Amniotic epithelial cell (primary cell): ENCODE data around the gene RASD1.
"Not testable (repeated sequence)": the region's sequence is repeated elsewhere in the genome, so short reads cannot be mapped to it uniquely, and the experiment has no call there.

Source experiments
- DNase-seq: peaks from one replicate; pipeline ENCODE4 v3.0.0-alpha.2; 2010; ENCODE audit warnings: low read depth

RASD1 gene

DNA sequence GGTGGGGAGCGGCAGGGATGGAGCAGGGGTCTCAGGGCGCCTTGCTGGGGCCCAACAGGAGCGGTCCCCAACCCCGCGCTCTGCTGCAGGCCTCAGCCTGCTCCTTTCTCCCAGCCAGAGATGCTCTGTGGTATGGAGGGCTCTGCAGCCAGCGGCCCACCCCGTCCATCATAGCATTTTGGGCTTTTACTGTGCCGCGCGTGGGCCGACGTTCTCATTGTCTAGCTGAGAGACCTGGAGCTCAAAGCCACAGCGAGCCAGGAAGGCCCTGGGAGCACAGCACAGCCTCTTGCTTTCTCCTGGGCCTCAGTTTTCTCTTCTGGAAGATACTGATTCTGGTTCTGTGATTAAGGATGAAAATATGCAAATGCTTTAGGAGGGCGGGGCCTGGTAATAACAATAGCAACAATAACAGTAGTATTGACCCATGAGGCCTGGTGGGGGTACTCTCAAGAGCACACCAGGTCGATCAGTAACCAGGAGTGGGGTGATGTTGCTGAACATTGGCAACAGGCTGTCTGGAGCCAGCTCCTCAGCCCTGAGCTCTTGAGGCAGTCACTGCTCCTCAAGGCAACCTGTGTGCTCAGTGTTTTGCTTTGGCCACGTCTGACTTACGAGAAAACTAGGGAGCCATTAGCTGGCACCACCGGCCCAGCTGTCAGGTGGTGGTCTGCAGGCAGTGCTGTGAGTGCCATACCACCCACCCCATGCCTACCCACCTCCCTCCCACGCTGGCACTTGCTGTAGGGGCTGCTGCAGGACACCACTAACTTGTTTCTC lies 1.1 kb upstream of the RASD1 start:
- DNase-seq: no peak

GRCh38 chr17:17495536-17496188 lies 533 bp downstream of the RASD1 start:
- DNase-seq: peak; percentile 21

DNA sequence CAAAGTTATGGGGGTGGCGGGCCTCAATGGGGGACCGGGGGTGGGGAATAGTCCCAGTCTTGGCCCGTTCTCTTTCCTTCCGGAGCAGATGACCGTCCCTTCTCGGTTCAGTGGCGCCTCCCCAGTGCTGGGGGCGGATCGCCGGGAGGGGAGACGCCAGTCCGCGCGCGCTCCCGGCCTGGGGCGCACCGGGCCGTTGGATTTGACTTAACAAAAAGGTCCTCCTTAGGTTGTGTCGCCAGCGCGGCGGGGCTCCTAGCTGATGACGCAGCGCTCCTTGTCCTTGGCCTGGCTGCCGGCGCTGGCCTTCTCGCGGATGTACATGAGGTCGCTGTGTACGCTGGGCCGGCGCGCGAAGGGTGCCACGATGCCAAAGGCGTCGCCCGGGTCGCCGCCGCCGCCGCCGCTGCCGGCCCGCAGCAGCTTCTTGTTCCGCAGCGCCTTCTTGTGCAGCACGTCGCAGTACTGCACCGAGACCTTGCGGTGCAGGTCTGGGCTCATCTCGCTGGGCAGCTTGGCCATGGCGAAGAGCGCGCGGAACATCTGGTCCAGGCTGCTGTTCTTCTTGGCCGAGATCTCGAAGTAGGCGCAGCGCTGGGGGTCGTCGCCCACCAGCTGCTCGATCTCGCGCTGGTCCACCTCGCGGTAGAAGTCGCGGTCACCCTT lies 1.2 kb downstream of the RASD1 start:
- peak; percentile 44 for DNase-seq

DNA sequence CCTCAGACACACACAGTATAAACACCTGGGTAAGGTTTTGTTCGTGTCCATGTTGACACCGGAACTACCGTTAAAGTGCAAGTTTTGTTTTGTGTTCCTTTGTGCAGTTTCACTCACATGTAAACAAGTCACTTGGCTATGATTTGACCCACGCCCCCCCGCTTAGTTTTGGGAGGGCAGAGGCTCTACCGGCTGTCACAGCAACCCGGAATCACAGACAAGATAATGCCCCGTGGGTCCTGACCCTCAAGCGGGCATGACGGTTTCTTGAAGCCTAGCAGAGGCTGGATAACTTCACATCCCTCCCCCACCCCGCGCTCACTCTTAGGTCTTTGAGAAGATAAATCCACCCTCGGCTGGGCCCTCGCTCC lies 1.7 kb downstream of the RASD1 start:
- DNase-seq: peak; percentile 30

DNA sequence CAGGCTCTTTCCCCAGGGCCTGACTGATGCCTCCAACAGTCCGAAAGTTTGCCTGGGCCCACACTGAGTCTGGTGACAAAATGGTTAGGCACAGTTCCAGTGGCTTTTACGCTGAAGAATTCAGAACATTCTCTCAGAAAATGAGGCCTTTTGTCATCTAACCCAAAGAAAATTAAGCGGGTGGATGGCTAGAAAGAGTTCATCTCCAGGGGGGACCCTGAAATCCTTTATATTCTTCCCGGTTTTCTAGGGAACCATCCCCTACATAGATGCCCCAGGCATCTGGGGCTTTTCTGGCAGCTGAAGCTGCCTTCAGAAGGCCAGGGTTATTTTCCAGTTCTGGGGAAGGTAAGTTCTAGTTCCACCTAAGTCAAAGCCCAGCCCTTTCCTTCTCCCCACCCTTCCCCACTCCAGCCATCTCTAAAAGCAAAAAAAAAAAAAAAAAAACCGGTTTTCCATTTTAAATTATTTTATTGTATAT lies 2.2 kb downstream of the RASD1 start:
- DNase-seq: no peak

DNA sequence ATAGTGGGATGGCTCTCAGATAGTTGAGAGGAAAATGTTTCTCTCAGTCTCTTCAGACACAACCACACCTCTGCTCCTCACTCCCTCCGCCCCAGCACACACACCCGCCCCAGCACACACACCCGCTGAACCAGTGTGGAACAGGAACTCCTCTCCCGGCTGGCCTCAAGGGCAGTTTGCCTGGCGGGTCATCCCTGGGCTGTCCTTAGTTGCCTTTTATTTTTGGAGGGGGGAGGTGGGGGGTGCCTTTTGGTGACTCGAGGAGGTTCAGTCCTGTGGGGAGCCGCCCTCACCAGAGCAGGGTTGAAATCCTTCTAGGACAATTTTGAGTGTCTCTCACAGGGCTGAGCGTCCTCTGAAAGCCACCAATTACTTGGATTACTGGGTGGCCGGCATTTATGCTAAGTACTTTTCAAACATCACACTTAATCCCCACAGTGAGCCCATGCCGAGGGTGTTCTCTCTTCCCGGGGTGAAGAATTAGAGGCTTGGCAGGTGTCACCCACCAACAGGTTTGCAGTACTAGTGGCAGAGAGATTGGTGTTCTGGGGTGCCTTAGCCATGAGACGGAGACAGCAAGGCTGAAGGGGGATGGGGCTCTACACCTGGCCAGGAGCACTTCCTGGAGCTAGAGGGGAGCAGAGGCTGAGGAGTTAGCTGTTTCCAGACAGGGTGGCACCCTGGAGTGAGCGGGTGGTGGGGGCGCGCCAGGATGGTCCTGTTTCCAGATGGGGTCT lies 2.8 kb downstream of the RASD1 start:
- DNase-seq: peak; percentile 19

- DNase-seq: no peak
Measured at GRCh38 chr17:17492571-17492970, 3.6 kb downstream of the RASD1 start.

- no peak for DNase-seq
Measured at GRCh38 chr17:17492085-17492484, 4.1 kb downstream of the RASD1 start.

DNA sequence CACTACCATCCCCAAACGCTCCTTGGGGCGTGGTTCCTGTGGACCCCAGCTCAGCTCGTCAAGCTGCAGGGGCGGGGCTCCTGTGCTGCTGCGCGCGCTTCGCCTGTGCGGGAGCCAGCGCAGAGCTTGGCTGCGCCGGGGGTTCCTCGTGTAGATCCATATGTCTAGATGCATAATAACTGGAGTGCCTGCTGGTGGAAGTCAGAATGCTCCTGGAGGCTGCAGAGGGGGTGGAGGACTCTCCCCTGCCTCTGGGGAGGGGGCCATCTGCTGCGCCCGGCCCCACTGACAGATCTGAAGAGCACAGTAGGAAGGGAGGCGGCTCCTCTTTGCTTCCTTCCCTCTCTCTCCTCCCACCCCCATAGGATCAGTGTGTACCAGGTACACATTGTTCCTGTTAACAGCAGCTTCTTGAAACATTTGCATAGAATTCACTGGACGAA lies 4.6 kb downstream of the RASD1 start:
- peak; percentile 56 for DNase-seq

DNA sequence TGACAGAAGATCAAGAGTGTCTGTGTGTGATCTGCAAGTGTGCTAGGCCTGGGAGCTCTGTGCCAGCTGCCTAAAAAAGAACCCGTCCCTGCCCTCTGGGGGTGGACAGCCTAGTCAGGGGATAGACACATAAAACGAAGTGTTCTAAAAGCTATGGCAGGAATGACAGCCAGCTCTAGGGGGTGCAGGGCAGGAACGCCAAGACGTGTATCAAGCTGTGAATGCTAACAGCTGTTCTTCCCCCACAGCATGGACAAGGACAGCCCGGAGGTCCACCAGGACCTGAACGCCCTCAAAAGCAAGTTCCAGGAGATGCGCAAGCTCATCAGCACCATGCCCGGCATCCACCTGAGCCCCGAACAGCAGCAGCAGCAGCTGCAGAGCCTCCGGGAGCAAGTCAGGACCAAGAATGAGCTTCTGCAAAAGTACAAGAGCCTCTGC lies 5.1 kb downstream of the RASD1 start:
- DNase-seq: no peak

DNA sequence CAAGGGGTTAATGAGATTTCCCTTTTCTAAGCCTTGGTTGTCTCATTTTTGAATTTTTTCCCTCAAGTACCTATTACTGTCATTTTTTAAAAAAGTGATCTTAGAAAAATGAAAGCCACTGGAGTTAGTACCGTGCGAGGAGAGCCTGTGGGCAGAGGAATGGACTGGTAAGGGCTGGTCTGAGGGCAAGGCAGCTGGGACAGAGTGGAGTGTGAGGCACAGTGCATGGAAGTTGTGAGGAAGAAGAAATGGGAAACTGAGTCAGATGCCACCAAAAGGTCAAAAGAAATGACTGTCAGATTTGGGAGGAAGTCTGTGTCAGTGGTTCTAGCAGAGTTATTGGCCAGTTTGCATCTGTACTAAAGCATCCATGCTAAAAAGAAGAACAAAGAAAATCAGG lies 8.2 kb downstream of the RASD1 start:
- no peak for DNase-seq

GRCh38 chr17:17486416-17486815 lies 9.8 kb downstream of the RASD1 start:
- DNase-seq: not testable (repeated sequence)

DNA sequence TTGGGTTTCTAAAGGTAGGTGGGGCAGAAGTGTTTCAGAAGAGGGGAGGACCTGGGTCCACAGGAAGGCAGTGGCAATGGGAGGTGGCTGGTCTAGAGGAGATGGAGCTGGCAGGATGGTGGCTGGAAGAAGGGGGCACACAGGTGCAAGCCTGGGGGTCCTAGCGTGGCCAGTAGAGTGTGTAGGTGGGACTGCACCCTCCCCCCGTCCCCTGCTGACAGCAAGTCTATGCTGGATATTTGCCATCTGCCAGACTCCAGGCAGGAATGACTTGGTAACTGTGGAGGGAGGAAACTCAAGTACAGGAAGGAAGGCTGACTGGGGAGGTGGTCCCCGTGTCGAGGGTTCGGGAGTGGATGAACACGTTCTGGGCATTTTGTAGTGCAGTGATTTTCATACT lies 10.8 kb downstream of the RASD1 start:
- DNase-seq: no peak

GRCh38 chr17:17484451-17484899 lies 11.7 kb downstream of the RASD1 start:
- peak; percentile 21 for DNase-seq

DNA sequence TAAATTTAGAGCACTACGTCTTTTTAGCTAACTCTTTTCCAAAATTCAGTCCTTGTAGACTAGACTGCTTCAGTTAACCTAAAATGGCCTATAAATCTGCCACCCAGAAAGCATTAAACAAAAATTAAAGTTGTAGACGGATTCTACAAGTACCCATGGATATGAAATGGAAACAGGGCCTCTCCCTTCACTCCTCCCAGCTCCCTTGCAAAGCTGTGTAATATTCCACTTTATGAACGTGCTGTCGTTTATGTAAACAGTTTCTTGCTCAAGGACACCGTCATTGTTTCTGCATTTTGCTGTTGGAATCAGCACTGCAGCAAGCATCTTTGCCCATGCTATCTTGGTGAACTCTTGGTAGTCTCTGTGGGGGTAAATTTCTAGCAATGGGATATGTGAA lies 14.3 kb downstream of the RASD1 start:
- no peak for DNase-seq

DNA sequence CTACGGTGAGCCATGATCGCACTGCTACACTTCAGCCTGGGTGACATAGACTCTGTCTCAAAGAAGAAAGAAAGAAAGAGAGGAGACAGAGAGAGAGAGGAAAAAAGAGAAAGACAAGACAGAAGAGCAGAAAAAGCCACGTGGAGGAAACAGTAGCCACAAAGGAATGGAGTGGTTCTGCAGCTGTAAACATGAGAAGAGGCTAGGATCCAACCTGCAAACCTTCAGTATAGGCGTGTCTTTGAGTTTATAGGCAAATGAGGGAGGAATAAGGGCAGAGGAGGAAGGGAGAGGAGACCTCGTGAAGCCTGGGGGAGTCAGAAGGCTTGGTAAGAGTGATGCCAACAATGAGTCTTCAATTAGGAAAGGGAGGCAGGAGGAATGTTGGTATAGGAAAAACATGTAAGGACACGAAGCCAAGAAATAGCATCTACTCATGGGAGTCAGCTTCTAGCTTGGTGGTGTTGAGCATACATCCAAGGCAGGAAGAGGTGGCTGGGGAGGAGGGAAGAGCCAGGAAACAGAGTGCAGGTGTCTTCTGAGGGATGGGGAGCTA lies 15.5 kb downstream of the RASD1 start:
- no peak for DNase-seq

- DNase-seq: peak; percentile 81
Measured at GRCh38 chr17:17479209-17479608, 17.0 kb downstream of the RASD1 start.

DNA sequence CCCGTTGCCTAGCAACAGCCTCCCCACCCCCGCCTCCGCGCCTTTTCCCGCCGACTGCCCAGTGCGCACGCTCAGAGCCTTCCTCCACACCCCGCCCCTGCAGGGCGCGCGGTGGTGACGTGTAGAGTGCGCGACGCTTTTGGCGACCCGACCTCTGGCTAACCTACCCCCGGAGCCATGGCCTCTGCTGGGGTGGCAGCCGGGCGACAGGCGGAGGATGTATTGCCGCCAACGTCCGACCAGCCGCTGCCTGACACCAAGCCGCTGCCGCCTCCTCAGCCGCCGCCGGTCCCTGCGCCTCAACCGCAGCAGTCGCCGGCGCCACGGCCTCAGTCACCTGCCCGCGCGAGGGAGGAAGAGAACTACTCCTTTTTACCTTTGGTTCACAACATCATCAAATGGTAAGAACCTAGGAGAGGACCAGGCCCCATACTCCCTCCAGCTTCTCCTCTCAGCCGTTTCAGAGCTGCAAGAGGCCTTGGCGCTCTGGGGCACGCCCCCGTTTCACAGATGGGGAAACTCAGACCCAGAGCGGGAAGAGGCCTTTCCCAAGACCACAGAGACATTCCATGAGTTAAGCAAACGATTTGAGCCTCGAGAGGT lies 19.2 kb downstream of the RASD1 start, which contains the start of gene MED9:
Gene MED9 (plus strand): TSS at position 136 of the 603 bp plus-strand sequence. CDS start 42 bp downstream, at position 178.
- DNase-seq: peak; percentile 83

GRCh38 chr17:17474341-17474740 lies 21.9 kb downstream of the RASD1 start:
- DNase-seq: no peak

DNA sequence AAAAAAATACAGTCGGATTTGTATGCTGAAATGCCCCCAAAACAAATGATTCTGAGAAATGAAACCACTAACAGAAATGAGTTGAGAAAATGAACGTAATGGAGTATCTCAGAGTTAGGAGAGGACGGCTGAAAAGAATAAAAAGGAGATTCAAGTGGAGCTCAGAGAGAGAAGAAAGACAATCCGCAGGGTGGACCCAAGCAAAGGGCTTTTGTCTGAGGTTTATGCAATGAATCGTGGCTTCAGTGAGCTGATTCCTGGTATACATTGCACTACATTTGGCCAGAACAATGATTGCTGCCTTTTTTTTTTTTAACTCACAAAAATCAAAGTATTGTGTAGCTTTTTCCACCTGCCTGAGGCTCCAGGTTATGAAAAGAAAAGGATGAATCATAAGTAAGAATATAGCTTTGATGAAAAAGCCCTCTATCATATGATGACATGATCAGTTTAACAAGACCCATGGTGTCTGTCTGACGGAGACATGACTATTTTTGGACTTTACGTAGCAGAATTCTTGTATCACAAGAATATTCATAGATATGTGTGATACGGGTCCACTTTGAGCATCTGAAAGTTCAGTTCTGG lies 23.8 kb downstream of the RASD1 start:
- DNase-seq: no peak

DNA sequence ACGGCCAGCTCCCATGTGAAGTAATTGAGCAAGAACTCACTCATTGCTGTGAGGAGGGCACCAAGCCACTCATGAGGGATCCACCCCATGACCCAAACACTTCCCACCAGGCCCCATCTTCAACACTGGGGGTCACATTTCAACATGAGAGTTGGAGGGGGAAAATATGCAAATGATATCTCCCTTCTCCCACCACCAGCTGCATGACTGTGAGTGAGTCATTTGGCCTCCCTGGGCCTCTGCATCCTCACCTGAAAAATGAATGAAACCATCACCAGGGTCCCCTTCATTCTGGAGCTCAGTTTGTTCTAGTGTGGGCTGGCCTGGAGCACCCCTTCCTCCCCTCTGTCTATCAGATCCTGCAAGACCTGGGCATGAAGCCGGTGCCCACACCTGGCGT lies 26.2 kb downstream of the RASD1 start:
- no peak for DNase-seq
